AG09309 (cell line): ENCODE data around the gene PRKAG2.
"Not testable (repeated sequence)": the region's sequence is repeated elsewhere in the genome, so short reads cannot be mapped to it uniquely, and the experiment has no call there.

ENCODE experiments used
- DNase-seq: peaks from one replicate; pipeline ENCODE4 v3.0.0-alpha.2; 2010; ENCODE audit warnings: low read depth
- H3K4me3 ChIP-seq: 2 replicates; pipeline ENCODE4 v1.5.1; 2011; ENCODE audit warnings: mild to moderate bottlenecking, low read depth, low read length, moderate library complexity; ENCODE audit not compliant: control insufficient read depth
- CTCF ChIP-seq: IDR thresholded peaks from 2 replicates; pipeline ENCODE4 v1.5.1; 2011; ENCODE audit warnings: mild to moderate bottlenecking, low read depth, low read length, inconsistent platforms; ENCODE audit not compliant: insufficient read depth, control insufficient read depth; ENCODE audit errors: missing control alignments

PRKAG2 gene

GRCh38 chr7:151847136-151847535, 29.8 kb downstream of the PRKAG2 start:
- DNase-seq, result no peak
- TF ChIP-seq CTCF, result no peak

DNA sequence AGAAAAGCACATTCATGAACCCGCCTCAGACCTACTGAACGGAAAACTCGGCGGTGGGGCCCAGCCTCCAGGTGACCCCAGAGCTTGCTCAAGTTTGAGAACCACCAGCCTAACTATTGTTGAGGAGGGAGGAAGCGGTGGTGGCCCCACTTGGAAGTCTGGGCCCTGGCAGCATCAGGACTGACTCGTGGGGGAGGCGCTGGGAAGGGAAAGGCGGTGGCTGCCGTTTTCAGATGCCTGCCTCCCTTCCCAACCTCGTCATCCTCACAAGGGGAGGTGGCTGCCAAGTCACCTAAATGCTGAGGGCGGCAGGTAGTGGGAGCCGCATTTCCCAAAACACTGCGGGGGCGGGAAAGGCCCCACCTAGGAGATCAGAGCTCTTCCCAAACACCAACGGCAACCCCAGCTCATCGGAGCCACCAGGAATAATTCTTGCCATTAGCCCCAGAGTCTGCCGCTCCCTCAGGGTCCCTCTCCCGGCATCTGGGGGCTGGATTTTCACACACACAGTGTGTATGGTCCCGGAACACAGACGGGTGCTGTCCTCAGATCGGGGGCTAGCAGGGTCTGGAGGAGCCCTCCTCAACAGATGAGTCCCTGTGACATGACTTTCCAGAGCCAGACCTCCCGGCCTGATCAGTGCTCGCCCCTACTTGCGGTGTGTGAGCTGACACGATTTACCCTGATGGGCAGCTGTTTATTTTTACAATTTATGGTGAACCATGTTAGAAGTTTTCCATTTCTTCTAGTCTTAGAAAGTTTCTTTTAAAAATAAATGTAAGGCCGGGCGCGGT, 31.3 kb downstream of the PRKAG2 start:
- no peak overlapping the region for H3K4me3 ChIP-seq
- DNase-seq, result no peak
- TF ChIP-seq CTCF, result no peak

More at GRCh38 chr7:151847136-151847535, 29.8 kb downstream of the PRKAG2 start:
- H3K4me3 ChIP-seq, result no peak overlapping the region

DNA sequence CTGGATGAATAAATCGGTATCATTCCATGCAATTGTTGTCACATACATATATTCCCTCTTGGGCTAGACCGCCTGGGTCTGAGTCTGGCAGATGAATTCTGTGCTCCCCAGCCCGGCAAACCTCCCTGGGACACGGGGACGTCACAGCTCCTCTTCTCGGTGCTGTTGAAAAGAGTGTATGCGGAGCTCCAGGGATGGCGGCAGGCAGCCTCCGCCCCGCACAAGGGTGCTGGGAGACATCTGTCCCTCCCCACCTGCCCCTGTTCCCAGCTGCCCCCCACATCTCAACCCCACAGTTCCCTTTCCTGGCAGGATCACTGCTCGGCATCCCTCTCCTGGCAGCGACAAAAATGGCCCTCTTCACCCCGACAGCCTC, 32.1 kb downstream of the PRKAG2 start:
- DNase-seq, result no peak
- TF ChIP-seq CTCF, result no peak
- no peak overlapping the region for H3K4me3 ChIP-seq

DNA sequence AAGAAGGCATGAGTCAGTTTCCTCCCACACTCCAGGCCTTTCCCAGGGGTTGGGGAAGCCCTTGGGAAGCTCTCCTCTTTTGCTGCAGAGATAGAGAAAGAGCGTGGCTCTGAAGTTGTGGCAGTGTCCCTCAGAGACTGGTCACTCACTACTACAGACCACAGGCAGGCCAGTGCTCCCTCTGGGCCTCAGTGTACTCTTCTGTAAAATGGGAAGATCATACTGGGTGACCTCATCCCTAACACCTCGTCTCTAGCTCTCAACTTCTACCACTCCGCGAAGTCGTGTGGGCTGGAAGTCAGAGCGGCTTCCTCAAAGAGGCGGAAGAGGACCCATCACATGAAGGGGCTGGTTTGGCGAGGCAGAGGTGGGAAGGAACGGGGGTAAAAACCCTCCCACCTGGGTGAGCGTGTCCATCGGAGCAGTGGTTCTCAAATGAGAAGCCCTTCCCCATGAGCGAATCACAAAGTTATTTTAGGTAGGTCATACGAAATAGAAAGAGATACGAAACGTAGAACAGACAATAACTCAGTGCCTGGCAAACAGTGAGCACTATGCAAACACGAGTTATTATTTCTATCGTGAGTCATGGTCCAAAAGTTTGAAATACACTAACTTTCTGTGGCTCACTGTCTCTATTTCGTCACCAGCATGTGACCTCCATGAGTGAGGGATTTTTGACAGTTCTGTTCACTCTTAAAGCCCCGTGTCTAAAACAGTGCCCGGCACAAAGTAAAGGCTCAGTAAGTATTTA, 32.7 kb downstream of the PRKAG2 start:
- no peak for TF ChIP-seq CTCF
- peak; percentile 10 for DNase-seq
- H3K4me3 ChIP-seq, result no peak overlapping the region

DNA sequence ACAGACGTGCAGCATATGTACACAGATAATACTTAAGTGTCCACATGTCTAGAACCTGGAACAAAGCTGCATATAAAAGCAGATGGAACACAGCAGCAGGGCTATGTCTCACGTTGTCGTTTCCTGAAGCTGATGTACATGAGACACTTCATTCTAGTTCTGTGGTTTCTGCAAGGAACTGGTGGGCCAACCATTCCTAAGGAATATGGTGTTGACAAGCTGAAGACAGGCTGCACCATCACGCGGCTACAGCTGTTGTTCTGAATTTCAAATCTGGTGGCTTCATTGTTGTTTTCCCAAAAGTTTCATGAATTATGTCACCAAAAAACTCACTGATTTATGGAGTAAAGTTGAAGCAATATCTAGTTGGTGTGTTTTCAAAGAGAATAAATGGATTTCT, 33.7 kb downstream of the PRKAG2 start:
- no peak for TF ChIP-seq CTCF
- H3K4me3 ChIP-seq, result no peak overlapping the region
- DNase-seq, result no peak

- H3K4me3 ChIP-seq, DNase-seq: not testable (repeated sequence)
These were observed 35.4 kb downstream of the PRKAG2 start for GRCh38 chr7:151841395-151842051.
